Umbilical cord (tissue), 2 donors: ENCODE results near the gene NR5A2. TPM values are rescaled to one million over a fixed set of nuclear protein-coding genes. Genes with fewer than 3 reads are reported as not detected.

ENCODE experiments used
- DNase-seq: peaks from one replicate; pipeline ENCODE4 v3.0.0-alpha.2; 2015; ENCODE audit warnings: low spot score
- total RNA-seq: library from RNA; depleted of rRNA; stranded (reverse); fragments of >200 nt; gene quantifications from one replicate; pipeline ENCODE4 v1.2.3, GENCODE V29; 2014; ENCODE audit warnings: low replicate concordance; ENCODE audit not compliant: insufficient read depth

Gene NR5A2
- total RNA-seq = 4.3 TPM

DNA sequence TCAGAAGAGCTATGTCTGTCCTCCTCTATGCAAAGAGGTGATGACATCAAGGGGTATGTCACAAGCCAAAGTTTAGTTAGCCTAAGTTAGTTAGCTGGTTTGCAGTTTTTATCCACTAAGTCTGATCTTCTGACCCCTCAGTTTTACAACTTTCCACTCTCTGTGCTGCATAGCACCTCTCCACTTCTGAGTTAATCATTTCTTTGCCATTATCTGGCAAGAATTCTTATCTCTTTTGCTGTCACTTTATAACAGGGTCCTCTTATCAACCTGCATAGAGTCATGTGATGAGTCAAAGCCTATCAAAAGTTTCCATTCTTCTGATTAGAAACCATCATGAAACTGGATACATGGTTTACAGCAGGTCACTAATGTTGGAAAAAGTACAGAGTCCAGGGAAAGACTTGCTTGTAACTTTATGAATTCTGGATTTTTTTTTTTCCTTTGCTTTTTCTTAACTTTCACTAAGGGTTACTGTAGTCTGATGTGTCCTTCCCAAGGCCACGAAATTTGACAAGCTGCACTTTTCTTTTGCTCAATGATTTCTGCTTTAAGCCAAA is at the start of gene NR5A2:
Gene NR5A2, plus strand, starts transcription at position 447 of the 560 bp plus-strand sequence. CDS start 138 bp downstream, outside the sequence.
- no peak for DNase-seq

DNA sequence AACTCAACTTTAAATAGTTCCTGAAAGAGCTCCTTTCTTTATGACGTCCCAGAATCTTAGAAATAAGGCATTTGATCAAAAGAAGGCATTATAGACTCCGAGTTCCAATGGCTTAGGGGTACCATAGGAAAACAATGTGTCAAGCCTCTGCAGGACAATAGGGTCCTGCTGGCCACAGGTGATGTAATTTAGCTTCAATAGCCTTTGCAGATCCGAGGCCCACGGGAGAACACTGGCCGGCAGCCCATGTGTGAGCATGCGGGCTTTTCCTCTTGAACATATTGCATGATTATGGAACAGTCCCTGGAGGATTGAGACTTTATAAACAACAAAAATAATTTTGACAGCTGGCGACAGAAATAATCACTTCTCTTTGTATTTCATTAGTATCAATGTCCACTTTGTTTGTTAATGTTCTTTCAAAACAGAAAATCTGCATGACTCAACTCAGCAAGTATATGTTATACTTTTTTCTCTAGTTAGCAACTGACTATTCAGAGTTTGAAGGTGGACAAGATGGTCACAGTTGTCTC is 49.0 kb upstream of the NR5A2 start:
- no peak for DNase-seq

DNA sequence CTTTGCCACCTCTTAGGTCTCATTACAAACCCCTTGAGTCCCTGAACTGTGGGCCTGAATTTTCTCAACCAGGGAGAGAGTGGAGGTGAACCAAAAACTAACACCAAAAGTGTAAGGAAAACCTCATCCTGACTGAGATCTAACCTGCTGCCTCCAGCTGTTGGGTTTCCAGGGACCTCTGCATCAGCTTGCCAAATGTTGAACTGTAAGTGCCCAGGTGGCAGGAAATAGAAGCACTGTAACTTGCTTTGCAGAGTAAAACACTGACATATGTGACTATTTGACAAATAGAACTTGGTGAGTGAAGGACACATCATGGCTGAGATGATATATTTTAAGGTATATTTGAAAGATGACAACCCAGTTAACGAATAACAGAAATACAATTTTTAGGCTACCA is 48.4 kb upstream of the NR5A2 start:
- DNase-seq = no peak

DNA sequence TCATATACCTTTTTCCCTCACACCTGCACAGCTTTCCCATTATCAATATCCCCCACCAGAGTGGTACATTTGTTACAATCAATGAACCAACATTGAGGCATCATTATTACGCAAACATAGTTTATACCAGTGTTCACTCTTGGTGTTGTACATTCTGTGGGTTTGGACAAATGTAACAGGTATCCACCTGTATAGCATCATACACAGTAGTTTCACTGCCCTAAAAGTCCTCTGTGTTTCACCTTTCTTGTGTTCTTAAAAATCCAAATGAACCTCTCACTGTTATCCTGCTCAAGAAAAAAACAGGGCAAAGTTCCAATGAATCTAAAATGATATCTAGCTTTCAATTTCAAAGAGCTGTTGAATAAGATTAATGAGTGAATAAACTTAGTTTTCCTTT is 45.9 kb upstream of the NR5A2 start:
- DNase-seq = no peak

DNA sequence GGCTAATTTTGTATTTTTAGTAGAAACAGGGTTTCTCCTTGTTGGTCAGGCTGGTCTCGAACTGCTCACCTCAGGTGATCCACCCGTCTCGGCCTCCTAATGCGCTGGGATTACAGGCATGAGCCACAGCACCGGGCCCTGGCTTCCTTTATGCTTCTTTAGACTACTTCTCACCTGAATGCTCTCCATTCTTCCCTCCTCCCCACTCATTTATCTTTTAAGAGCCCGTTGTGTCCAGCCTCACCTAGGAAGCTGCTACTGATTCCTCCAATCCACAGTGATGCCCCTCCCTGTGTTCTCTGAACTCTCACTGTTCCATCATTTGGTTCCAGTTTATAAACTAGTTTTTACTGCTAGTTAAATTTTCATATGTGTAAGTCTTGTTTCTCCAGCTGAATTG is 44.9 kb upstream of the NR5A2 start:
- no peak for DNase-seq

DNA sequence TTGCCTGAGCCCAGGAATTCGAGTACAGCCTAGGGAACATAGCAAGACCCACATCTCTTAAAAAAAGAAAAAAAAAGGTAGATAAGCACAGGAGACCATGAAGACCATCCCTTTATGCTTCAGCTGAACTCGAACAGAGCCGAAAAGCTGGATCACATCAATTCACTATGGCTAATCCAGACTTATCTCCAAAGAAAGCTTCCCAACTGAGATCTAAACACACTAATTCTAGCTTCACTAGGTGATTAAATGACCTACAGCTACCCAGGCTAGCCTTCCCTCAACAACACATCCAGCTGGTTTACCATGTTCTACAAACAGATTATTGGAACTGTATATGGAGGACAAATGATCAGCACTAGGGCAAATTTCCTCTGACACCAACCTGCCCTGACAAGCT is 44.0 kb upstream of the NR5A2 start:
- DNase-seq = no peak

DNA sequence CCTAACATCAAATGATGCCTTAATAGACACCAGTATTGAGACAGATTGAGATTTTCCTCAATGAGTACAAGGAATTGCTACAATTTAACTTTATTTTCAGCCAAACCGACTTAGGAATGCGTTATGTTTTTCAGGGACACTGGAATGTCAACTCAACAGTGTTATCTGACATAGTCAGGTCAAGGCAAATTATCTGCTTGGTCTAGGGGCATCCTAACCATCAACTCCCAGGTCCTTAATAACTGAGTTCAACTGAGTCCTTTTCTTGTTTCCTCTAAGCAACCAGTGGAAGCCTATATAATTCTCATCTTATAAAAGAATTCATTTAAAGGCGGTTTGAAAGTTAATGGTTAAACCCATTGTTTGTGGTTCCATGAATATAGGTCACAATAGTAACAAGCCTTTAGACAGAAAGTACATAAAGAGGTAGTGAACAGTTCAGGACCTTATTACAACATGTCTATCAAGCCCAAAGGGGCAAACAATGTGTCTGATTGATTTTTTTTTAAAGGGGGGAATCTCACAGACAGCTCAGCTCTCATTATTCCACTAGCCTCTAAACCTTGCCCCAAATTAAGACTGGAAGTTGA is 32.3 kb upstream of the NR5A2 start:
- no peak for DNase-seq

DNA sequence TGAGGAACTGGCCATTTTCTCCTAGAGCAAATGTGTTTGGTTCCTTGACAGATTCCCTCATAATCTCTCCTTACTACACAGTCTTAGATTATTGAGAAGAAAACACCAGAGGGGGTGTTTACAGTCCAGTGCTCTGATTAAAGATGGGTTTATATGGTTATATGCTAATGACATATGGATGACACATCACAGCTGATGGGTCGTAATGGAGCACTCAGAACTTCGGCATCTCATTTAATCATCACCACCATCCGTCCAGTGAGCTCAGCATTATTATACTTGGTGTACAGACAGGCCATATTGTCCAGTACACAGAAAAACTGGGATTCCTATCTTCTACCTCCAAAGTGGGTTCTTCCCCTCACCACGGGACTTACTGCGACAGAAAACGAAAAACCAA is 22.3 kb upstream of the NR5A2 start:
- no peak for DNase-seq

DNA sequence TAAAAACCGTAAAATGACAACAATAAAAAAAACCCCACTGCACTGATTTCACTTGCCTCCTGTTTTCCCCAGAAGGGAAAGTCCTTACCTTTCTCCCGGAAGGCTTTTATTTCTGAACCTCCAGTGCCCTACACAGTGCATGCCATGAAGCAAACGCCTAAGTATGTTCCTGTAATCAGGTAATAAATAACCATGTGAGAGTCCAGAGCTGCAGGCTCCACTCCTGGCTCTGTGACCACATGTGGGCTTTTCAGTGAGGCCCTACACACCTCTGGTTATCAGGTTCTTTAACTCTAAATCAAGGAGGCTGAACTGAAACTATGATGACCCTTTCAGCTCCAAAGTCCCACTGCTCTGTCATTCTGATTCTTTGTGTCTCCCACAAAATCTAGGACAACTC is 20.8 kb upstream of the NR5A2 start:
- DNase-seq = no peak

DNA sequence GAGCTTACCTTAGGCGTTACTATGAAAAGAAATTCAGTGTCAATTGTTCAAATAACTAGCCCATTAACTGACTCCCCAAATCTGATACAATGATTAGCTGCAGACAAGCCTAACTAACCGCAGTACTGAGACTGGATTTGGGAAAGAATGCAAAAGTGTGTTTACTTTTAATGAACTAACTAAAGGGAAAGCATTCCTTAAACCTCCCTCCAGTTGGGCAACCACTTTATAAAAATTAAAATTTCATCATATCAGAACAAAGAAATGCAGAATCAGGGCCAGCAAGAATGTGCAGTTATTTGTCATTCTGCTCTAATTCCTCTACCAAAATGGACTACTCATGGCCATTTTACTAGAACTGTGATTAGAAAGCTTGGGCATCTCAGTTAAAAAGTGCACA is 11.7 kb upstream of the NR5A2 start:
- DNase-seq = no peak

DNA sequence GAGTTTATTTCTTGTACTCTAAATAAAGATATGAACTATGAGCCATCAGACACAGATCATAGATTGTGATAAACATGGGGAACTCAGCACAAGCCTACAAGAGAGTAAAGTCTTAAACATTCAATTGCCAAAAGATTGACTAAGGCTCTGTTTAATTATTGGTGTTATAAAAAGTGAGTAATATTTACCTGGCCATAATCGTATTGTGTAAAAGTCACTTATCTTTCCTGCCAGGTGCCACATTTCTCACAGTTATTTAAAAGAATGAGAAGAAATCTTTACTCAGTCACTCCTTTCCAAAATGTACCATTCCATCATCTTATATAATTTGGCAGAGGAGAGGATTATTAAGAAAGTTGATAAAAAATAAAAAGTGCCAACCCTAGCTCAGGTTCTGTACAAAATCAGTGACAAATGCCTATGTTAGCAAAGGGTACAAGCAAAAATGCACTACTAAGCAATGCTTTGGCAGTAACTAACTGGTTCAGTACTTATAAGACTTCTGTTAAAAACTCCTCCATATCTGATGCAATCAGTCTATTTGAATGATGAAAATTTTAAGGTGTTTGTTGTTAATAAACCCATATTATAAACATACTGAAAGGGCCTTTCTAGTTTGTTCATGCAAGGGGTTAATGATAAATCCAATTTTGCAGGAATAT is 5.8 kb upstream of the NR5A2 start:
- no peak for DNase-seq

DNA sequence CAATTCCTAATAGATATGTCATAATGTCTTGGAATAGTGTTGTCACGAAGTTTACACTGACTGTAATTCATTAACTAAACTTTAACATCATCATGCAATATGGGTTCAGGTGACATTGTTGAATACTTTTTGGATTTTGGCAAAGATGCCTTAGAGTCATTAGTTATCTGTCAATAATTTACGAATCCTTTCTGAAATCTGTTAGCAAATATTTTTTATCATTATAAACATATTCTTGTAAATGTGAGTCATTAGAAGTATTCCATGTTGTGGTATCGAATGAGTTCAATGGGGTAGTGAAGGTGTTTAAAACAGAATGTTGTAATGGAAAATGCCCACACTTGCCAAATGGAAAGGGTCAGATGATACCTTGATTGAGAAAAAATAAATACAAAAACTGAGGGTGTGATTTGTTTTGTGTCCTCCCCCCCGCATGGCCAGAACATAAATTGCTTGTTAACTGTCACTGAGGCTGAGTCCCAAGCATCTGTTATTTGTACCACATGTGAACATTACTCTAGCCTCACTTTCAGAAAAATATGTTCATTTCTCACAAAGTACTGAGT is 5.2 kb upstream of the NR5A2 start:
- DNase-seq = no peak

DNA sequence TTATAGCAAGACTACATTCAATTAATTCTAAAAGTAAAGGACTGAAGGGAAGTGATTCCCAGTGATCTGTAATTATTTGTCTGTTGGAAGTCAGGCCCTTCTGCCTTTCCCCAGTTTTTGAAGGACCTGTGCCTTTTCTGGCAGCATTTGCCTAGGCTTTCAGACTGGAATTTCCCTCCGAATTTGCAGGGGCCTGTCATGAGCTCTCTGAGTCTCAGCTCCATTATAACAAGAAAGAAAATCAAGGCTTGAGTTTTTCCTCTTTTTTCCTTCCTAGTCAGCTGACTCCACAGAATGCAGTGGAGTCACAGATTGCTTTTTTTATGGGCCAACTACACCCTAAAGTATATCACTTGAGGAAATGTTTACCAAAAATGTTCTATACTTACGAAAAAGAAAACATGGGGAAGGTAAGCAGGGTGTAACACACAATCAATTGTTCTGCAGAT is 1.1 kb downstream of the NR5A2 start:
- DNase-seq = no peak

DNA sequence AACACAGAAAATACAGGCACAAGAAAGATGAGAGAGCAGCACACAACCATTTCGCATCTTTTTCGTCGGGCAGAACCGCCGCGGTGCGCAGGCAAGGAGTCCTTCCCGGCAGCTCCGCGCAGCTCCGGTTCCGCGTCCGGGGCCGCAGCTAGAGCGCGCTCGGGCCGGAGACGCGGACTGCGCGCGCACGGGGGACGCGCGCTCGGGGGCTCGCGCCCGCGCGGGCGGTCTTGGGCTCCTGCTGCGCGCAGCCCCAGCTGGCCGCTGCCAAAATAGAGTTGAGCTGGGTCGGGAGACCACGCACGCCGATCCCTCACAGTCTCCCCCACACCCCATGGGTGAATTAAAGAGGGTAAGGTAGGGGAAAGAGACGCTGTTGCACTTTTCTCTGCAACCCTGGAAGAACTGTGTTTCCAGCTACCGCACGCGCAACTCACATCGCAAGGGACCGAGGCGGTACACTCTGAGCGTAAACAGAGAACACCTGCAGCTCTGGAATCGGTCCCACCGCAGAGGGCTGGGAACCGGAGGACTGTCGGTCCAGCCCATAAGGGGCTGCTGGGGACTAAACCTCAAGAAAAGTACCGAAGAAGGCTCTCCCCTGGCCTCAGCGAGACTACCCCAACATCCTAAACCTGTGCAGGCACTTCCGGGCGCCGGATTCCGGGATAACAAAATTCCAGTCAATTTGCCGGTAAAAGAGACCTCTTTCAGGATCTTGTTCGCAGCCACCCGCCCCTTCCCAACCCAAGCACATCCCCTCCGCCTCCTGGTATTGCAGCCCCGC is 1.7 kb downstream of the NR5A2 start:
- peak; percentile 42 for DNase-seq

DNA sequence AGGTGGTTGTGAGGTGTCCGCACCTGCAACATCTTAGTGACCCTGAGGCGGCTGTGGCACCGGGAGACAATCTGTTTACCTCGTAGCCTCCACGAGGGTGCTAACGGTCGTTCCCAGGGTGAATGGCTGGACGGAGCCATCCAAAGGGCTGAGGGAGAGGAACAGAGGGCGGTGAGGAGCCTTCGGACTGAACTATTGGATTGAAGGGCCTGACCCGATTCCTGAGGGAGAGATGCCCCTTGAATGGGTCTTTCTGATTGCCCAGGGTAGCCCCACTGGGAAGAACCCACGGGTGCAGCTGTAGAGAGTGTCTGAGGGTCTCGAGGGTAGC is 2.3 kb downstream of the NR5A2 start:
- no peak for DNase-seq

DNA sequence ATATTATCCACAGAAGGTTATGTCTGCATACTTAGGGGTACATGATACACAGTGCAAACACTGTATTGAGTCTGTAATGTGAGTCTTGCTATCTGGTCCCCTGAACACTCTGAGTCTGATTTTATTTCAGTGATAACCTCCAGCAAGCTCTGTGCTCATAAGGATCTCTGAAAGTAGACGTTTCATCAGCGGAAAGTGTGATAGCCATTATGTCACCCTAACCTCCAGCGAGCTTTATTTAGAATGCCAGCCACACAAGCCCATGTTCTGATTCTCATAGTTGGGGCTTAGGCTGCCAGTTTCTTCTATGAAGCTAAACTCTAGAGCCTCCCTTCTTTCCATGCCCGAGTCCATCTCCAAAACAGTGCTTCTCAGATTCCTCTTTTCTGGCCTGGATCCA is 3.3 kb downstream of the NR5A2 start:
- no peak for DNase-seq

DNA sequence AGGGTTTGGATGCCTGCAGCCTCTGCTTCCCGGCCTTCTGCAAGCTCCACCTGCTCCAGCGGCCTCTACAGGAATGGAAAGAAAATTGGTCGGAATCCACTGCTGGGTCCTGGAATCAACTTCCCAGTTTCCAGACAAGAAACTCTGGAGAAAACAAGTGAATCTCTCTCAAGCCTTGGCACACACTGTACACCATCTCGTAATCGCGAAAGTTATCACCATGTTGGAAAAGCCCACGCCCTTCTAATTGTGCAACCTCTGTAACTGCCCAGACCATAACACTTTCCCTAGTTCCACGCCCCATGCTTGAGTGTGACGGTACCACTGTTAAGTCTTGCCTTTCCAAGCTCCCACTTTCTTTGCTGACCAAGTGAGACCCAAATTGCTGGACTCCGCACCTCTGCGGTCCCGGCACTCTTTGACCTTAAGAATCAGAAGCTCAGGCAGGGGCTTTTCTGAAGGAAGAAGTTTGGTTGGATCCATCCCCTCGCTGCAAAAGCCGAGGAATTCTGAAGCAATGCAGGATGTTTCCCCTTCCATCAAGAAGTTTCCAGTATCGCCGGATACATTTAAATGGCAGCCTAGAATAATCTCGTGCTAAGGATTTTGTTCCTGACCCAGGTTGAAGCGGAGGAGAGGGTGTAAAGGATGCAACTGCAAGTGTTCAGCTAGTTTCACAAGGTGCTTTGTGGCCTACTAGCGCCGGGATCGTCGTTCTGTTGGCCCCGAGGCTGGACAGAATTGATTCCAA is 6.2 kb downstream of the NR5A2 start:
- DNase-seq = no peak

DNA sequence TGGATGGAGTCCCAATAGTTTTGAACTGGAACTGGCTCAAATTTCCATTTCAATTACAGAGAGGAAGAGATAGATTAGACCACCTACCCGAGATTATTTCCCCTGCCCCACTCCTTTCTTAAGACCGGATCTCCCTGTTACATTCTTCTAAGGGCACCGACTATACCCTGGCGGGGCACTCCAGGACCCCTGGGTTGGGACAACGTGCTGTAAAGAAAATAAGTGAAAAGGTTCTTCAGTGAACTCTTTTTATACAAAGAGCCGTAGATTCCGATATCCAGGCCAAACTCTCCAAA is 6.7 kb downstream of the NR5A2 start:
- DNase-seq = no peak

DNA sequence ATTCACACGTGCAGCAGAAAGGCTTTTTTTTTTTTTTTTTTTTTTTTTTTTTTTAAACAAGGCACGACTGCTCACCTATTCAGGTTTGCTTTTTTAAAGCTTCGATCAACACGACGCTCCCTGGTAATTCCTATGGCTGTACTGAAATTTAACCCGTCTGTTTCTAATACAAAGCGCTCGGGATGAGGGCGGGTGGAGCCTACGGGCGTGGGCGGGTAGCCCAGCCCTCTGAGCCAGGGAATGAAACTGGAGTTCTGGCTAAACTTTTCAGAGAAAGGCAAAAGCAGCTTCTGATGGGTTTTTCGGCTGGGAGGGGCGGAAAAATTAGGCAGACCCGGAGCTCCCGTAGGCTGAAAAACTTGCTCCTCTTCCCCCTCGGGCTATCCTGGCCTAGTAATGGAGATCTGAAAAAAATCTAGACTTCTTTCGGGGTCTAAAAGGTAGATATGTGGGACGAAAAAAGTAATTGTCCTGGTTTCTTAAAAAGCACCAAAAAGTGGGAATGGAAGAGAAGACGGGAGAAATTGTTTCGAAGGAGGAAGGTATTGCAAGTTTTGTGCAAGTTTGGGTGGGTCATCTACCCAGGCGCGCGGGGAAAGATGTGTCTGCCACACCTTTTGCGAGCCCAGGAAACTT is 7.4 kb downstream of the NR5A2 start:
- DNase-seq = no peak

DNA sequence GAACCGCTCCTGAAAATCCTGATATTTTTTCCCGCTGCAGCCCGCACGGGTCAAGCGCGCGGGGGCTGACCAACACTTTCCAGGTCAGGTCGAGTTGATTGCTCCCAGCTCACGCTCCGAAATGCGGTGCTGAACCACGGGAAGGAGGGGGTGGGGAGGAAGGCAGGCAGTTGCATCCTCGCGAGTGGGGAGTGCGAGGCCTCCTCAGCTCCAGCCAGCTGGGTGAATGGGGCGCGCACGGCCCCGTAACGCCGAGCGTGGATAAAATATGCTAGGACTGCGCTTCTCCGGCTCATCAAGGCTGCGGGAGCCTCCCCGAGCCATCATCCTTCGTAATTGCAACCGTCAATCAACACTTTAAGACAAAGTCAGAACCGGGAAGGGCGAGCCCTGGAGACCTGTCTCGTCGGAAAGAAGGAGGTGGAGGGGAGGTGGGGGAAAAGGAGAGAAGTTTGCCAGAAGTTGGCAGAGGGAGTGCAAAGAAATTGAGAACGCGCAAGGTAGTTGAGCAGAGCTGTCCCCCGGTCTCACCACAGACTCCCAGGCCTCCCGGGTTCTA is 8.0 kb downstream of the NR5A2 start:
- DNase-seq = no peak
